Uterus (tissue), 4 donors: ENCODE data around the gene FARP2. TPM values are rescaled to one million over a fixed set of nuclear protein-coding genes. Genes with fewer than 3 reads are reported as not detected.

Experiments used
- DNase-seq, 2 donors: peaks; one replicate each; pipeline ENCODE4 v3.0.0-alpha.2; 2019 to 2020
- H3K27ac ChIP-seq, 2 donors: fragments of 200-600 bp; sonication (generic); 1 replicate in 1 of 2; 2 replicates in 1 of 2; pipeline ENCODE4 v1.5.1; 2016 to 2018
- H3K27me3 ChIP-seq, 2 donors: fragments of 200-600 bp; sonication (generic); one replicate each; pipeline ENCODE4 v1.5.1; 2018 to 2019; ENCODE audit warnings: control low read depth in 1 of 2
- H3K36me3 ChIP-seq, 2 donors: fragments of 200-600 bp; sonication (generic); one replicate each; pipeline ENCODE4 v1.5.1; 2019; ENCODE audit warnings: control low read depth in 1 of 2
- H3K4me1 ChIP-seq, 2 donors: fragments of 200-600 bp; sonication (generic); one replicate each; pipeline ENCODE4 v1.5.1; 2018 to 2019; ENCODE audit warnings: control low read depth in 1 of 2
- H3K4me3 ChIP-seq, 2 donors: fragments of 200-600 bp; sonication (generic); 1 replicate in 1 of 2; 2 replicates in 1 of 2; pipeline ENCODE4 v1.5.1; 2018 to 2019; ENCODE audit warnings: mild to moderate bottlenecking in 1 of 2
- H3K9me3 ChIP-seq, 2 donors: fragments of 200-600 bp; sonication (generic); one replicate each; pipeline ENCODE4 v1.5.1; 2019; ENCODE audit warnings: control low read depth in 1 of 2
- CTCF ChIP-seq, 4 experiments: fragments of 200-600 bp in 2 of 4; fragments of 450-650 bp in 2 of 4; sonication (generic) in 2 of 4; IDR thresholded peaks; one replicate each; pipeline ENCODE4 v1.5.1; 2016 to 2019; ENCODE audit warnings: antibody characterized with exemption in 4 of 4, mild to moderate bottlenecking in 2 of 4, moderate library complexity in 1 of 4
- POLR2A ChIP-seq, 2 donors: fragments of 450-650 bp; IDR thresholded peaks; one replicate each; pipeline ENCODE4 v1.6.1; 2016; ENCODE audit warnings: antibody characterized with exemption in 2 of 2, mild to moderate bottlenecking in 1 of 2, moderate library complexity in 1 of 2
- intact Hi-C: fragments of 100-400 bp; cut with DNase I; formaldehyde crosslinking; loops from one replicate; pipeline ENCODE4 v1.15.1; 2023; ENCODE audit warnings: low total_unique reads
- total RNA-seq, 4 donors: library from RNA; depleted of rRNA in 3 of 4; stranded (reverse); fragments of >200 nt in 3 of 4; gene quantifications; one replicate each; pipeline versions ENCODE4 v1.1.0 to v1.2.4, GENCODE V29; 2014 to 2023
- donor health status: DM: yes; HTN: yes; CAD: no.

FARP2 gene
- total RNA-seq, 4 donors from 2014 or later: 20.0 to 92.0 (median 40.6) TPM

DNA sequence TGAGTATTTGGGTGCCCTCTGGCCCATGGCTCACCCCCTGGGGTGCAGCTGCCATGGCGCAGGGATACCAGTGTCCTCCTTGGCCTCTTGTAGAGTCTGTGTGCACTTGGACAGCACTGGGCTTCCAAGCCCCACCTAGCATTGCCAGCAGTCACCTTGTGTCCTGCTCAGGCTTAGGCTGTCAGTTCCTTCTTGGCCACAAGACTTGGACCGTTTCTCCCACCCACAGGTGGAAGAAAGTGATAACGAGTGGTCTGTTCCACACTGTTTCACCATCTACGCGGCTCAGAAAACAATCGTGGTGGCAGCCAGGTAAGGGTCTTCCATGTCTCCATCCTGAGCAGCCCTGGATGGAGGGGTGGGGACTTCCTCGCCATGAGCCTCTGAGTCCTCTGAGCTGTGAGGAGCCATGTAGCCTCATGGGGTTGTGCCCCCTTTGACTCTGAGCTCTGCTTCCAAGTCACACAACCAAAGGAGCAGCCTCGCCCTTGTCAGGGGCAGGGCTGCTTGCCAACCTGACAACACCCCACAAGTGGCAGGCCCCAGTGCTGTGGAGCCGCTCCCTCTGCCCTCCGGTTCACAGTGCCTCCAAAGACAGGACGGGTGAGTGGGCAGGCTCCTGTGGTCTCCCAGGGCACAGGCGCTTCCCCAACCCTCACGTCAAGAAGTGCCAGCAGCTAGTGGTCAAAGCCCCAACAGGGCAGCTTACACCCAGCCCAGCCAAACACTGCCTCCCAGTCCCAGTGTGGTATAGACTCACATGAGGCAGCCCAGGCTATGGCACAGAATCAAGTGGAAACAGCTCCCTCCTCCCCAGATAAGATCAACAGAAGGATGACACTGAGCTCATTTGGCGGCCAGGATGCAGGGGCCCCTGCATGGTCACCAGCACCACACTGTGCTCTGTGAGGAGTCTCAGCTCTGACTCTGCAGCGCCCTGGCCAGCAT, 133.9 kb downstream of the FARP2 start:
- Histone ChIP-seq H3K36me3 (no peaks in the 10 kb centered on the region), H3K27ac (no peak overlapping the region), H3K4me1 (no peaks in the 10 kb centered on the region), H3K9me3 (no peaks in the 10 kb centered on the region), H3K4me3 (no peak overlapping the region), H3K27me3 (no peaks in the 10 kb centered on the region)
- no peak for DNase-seq
- no peak for TF ChIP-seq POLR2A (IDR thresholded peaks at IDR 0.05)
- no peak for TF ChIP-seq CTCF (IDR thresholded peaks at IDR 0.05)
- intact Hi-C loops: no loop called here

- no peak for DNase-seq
- Histone ChIP-seq H3K27me3 (no peaks in the 10 kb centered on the region), H3K27ac (no peak overlapping the region), H3K4me1 (no peaks in the 10 kb centered on the region), H3K36me3 (no peaks in the 10 kb centered on the region), H3K9me3 (no peaks in the 10 kb centered on the region), H3K4me3 (no peak overlapping the region)
- intact Hi-C loops: no loop called here
- no peak for TF ChIP-seq CTCF (IDR thresholded peaks at IDR 0.05)
- TF ChIP-seq POLR2A (IDR thresholded peaks at IDR 0.05): no peak
Observed at GRCh38 chr2:241490825-241491506, 134.9 kb downstream of the FARP2 start.

- TF ChIP-seq POLR2A (IDR thresholded peaks at IDR 0.05) (no peak), CTCF (IDR thresholded peaks at IDR 0.05) (no peak)
- H3K4me3 ChIP-seq: no peak overlapping the region
- H3K9me3 ChIP-seq: no peaks in the 10 kb centered on the region
- intact Hi-C loops: no loop called here
- DNase-seq: no peak
- no peaks in the 10 kb centered on the region for H3K36me3 ChIP-seq
- no peaks in the 10 kb centered on the region for H3K4me1 ChIP-seq
- H3K27ac ChIP-seq: no peak overlapping the region
- no peaks in the 10 kb centered on the region for H3K27me3 ChIP-seq
Observed at GRCh38 chr2:241491549-241492173, 135.6 kb downstream of the FARP2 start.

GRCh38 chr2:241492174-241492565, 136.1 kb downstream of the FARP2 start:
- Histone ChIP-seq H3K27me3 (no peaks in the 10 kb centered on the region), H3K36me3 (no peaks in the 10 kb centered on the region), H3K9me3 (no peaks in the 10 kb centered on the region), H3K4me1 (no peaks in the 10 kb centered on the region), H3K27ac (no peak overlapping the region), H3K4me3 (no peak overlapping the region)
- DNase-seq: no peak
- intact Hi-C loops: no loop called here
- TF ChIP-seq CTCF (IDR thresholded peaks at IDR 0.05) (no peak), POLR2A (IDR thresholded peaks at IDR 0.05) (no peak)
